Measurements from ENCODE around the gene JAZF1. TPM values are rescaled to one million over a fixed set of nuclear protein-coding genes. Genes with fewer than 3 reads are reported as not detected.

JAZF1 gene
- total and polyA plus RNA-seq, 9 of the 15 experiments (the other 6 are each of a cell fraction or from before 2014, with no cell fraction given): 0.04 to 0.64 (median 0.11) TPM; not detected in 3

GRCh38 chr7:28086198-28086597 lies 94.4 kb downstream of the JAZF1 start:
- H3K27ac ChIP-seq (ENCODE audit: extremely low read depth, low read depth, low read length): no peak overlapping the region
- WGBS (ENCODE audit: insufficient coverage, low coverage, missing lambda C conversion rate): 0% methylated on average over 2 of the region's 2 CpGs
- ChIA-PET POLR2A (no interaction called here), CTCF (ENCODE audit: low intra/inter-chr PET ratio) (no interaction called here)
- ATAC-seq (no peak), FAIRE-seq (no peak), DNase-seq (ENCODE audit: extremely low read depth in 1 of 4, low spot score in 3 of 4) (no peak)
- in situ Hi-C loops (cut with MboI): no loop called here
- H3K36me3 ChIP-seq (ENCODE audit: control insufficient read depth, insufficient read depth, low read length): no peaks in the 10 kb centered on the region
- TF ChIP-seq ZFX (CRISPR knock-in tag; IDR thresholded peaks at IDR 0.05): no peak
- TF ChIP-seq, protein P1, sequence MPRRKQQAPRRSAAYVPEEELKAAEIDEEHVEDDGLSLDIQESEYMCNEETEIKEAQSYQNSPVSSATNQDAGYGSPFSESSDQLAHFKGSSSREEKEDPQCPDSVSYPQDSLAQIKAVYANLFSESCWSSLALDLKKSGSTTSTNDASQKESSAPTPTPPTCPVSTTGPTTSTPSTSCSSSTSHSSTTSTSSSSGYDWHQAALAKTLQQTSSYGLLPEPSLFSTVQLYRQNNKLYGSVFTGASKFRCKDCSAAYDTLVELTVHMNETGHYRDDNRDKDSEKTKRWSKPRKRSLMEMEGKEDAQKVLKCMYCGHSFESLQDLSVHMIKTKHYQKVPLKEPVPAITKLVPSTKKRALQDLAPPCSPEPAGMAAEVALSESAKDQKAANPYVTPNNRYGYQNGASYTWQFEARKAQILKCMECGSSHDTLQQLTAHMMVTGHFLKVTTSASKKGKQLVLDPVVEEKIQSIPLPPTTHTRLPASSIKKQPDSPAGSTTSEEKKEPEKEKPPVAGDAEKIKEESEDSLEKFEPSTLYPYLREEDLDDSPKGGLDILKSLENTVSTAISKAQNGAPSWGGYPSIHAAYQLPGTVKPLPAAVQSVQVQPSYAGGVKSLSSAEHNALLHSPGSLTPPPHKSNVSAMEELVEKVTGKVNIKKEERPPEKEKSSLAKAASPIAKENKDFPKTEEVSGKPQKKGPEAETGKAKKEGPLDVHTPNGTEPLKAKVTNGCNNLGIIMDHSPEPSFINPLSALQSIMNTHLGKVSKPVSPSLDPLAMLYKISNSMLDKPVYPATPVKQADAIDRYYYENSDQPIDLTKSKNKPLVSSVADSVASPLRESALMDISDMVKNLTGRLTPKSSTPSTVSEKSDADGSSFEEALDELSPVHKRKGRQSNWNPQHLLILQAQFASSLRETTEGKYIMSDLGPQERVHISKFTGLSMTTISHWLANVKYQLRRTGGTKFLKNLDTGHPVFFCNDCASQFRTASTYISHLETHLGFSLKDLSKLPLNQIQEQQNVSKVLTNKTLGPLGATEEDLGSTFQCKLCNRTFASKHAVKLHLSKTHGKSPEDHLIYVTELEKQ (CRISPR knock-in tag; IDR thresholded peaks at IDR 0.05): no peak
- TF ChIP-seq CHD4 (IDR thresholded peaks at IDR 0.05; ENCODE audit: insufficient read depth, insufficient replicate concordance, low read depth, low read length, poor library complexity, severe bottlenecking): no peak
- TF ChIP-seq PKNOX1 (IDR thresholded peaks at IDR 0.05): no peak
- no peak for TF ChIP-seq TCF7 (IDR thresholded peaks at IDR 0.05; ENCODE audit: borderline replicate concordance)
- no peak for TF ChIP-seq ZC3H4 (CRISPR knock-in tag; IDR thresholded peaks at IDR 0.05; ENCODE audit: borderline replicate concordance)
- no peak for TF ChIP-seq HMG20A (CRISPR knock-in tag; conservative IDR thresholded peaks at IDR 0.05)
- TF ChIP-seq, protein P2, sequence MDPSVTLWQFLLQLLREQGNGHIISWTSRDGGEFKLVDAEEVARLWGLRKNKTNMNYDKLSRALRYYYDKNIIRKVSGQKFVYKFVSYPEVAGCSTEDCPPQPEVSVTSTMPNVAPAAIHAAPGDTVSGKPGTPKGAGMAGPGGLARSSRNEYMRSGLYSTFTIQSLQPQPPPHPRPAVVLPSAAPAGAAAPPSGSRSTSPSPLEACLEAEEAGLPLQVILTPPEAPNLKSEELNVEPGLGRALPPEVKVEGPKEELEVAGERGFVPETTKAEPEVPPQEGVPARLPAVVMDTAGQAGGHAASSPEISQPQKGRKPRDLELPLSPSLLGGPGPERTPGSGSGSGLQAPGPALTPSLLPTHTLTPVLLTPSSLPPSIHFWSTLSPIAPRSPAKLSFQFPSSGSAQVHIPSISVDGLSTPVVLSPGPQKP (CRISPR knock-in tag; IDR thresholded peaks at IDR 0.05): no peak
- TF ChIP-seq TBP (optimal IDR thresholded peaks at IDR 0.05; ENCODE audit: low read depth, low read length): no peak
- TF ChIP-seq SMAD3 (CRISPR knock-in tag; conservative IDR thresholded peaks at IDR 0.05): no peak
- TF ChIP-seq ZFP1 (CRISPR knock-in tag; IDR thresholded peaks at IDR 0.05): no peak
- TF ChIP-seq PYGO2 (tag; IDR thresholded peaks at IDR 0.05): no peak
- no peak for TF ChIP-seq ZNF830 (CRISPR knock-in tag; IDR thresholded peaks at IDR 0.05)
- TF ChIP-seq EHMT2 (IDR thresholded peaks at IDR 0.05): no peak
- no peak for TF ChIP-seq RBM14 (IDR thresholded peaks at IDR 0.05; ENCODE audit: borderline replicate concordance, insufficient read depth, low read depth, low read length)
- no peak for TF ChIP-seq HMGN3 (IDR thresholded peaks at IDR 0.05; ENCODE audit: borderline replicate concordance, extremely low read depth, insufficient read length, low read depth, low read length)
- peaks cover 0 to 14% of the 10 kb centered on the region in 2 experiments; a peak in 2 of 5 replicates for H3K27me3 ChIP-seq (ENCODE audit: control insufficient read depth in 2 of 2, insufficient read depth in 2 of 2, low read length in 2 of 2)
- H3K9ac ChIP-seq (ENCODE audit: insufficient read depth in 1 of 2, low read depth in 2 of 2, low read length in 2 of 2): no peak overlapping the region
- H3K4me3 ChIP-seq: no peak overlapping the region
- BruUV-seq (replicated peaks): no TSS peak
- intact Hi-C loops (cut with micrococcal nuclease): no loop called here
- H3K9me1 ChIP-seq (ENCODE audit: control insufficient read depth, insufficient read depth, low read length): no peaks in the 10 kb centered on the region
- no peaks in the 10 kb centered on the region for H4K20me1 ChIP-seq (replicated peaks; ENCODE audit: control insufficient read depth, insufficient read depth, low read length)
- no peak overlapping the region for H2AFZ ChIP-seq (ENCODE audit: low read depth, low read length)
- no peaks in the 10 kb centered on the region for H3K9me3 ChIP-seq (replicated peaks; ENCODE audit: control insufficient read depth, insufficient read depth, low read depth, low read length)
- H3K4me1 ChIP-seq (replicated peaks in 1 of 2; ENCODE audit: control insufficient read depth in 2 of 2, insufficient read depth in 2 of 2, low read length in 2 of 2): no peaks in the 10 kb centered on the region
- H3K79me2 ChIP-seq (ENCODE audit: control insufficient read depth, insufficient read depth, low read length): no peaks in the 10 kb centered on the region
- H3K4me2 ChIP-seq (ENCODE audit: insufficient read depth, low read length): no peak overlapping the region

All from K562 (cell line).